Measurements from ENCODE around the gene SLC25A20. TPM values are rescaled to one million over a fixed set of nuclear protein-coding genes. Genes with fewer than 3 reads are reported as not detected.

The SLC25A20 gene
- total and polyA plus RNA-seq, 2 of the 4 experiments (the other 2 are of a cell fraction), result 23.8 to 27.1 TPM

DNA sequence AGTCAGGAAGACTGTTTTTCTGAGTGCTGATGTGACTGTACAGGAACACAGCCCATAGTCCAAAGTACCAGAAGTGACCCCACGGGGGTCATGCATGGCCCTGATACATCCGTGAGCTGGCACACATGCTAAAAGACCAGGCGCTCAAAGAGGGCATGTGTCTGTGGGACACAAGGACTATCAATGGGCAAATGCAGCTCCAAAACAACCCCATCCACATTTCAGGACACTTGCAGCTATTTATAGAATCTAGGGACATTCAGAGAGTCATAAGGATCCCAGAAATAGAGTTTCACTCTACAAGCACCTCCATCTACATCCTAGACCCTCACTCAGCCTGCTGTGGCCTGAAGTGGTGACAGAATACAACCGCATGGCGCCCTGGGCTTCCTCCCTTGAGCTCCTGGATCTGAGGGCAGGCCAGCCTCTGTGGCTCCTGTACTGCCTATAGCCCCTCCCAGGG is 17.0 kb downstream of the SLC25A20 start:
- Histone ChIP-seq H2BK20ac (ENCODE audit: low read depth, low read length) (no peak overlapping the region), H3K79me1 (ENCODE audit: low read depth in 1 of 2, low read length in 2 of 2) (peaks cover 0 to 6% of the 10 kb centered on the region in 2 experiments; a peak in 1 of 4 replicates), H3K4ac (ENCODE audit: low read depth, low read length) (no peak overlapping the region), H3K18ac (ENCODE audit: low read depth, low read length) (no peak overlapping the region), H3K4me2 (ENCODE audit: low read depth, low read length) (no peak overlapping the region), H3K4me3 (ENCODE audit: insufficient read depth, low read depth, low read length) (no peak overlapping the region), H2BK15ac (ENCODE audit: low read depth, low read length) (no peak overlapping the region), H3K14ac (replicated peaks; ENCODE audit: low read depth, low read length) (no peak overlapping the region), H3K9me1 (ENCODE audit: insufficient read depth, low read length) (peaks cover 3% of the 10 kb centered on the region; the same call in 1 of the 2 replicates), H2AK5ac (ENCODE audit: low read depth, low read length) (no peak overlapping the region), H4K8ac (ENCODE audit: low read depth in 2 of 2, low read length in 2 of 2) (no peak overlapping the region), H3K36me3 (ENCODE audit: control insufficient read depth, insufficient read depth, low read length) (peaks cover 6% of the 10 kb centered on the region), H3K27me3 (ENCODE audit: control insufficient read depth, insufficient read depth, low read length) (no peaks in the 10 kb centered on the region), H3K9ac (ENCODE audit: low read depth, low read length) (no peak overlapping the region), H4K20me1 (ENCODE audit: insufficient read depth, low read length) (no peaks in the 10 kb centered on the region; the same call in 1 of the 2 replicates), H3K27ac (ENCODE audit: insufficient read depth, low read length) (no peak overlapping the region), H2BK5ac (ENCODE audit: low read depth, low read length, poor library complexity, severe bottlenecking) (no peak overlapping the region), H4K91ac (ENCODE audit: insufficient read depth, low read depth, low read length) (no peak overlapping the region), H2BK120ac (ENCODE audit: low read depth, low read length) (no peak overlapping the region), H3K4me1 (ENCODE audit: control insufficient read depth, insufficient read depth, low read length) (no peaks in the 10 kb centered on the region), H3K9me3 (ENCODE audit: control insufficient read depth, insufficient read depth, low read length) (no peaks in the 10 kb centered on the region), H3K23ac (ENCODE audit: low read depth, low read length) (no peak overlapping the region), H3K56ac (ENCODE audit: extremely low read depth, insufficient read depth, low read length) (no peak overlapping the region), H2AFZ (replicated peaks; ENCODE audit: low read length, poor library complexity) (no peak overlapping the region), H4K5ac (ENCODE audit: low read depth, low read length) (no peak overlapping the region), H2AK9ac (replicated peaks; ENCODE audit: low read depth, low read length, poor library complexity) (no peak overlapping the region)
- ATAC-seq (ENCODE audit: low read depth), result no peak
- DNase-seq, result no peak
- dilution Hi-C loops (cut with HindIII; ENCODE audit: low sequenced_read_pairs, unreplicated experiment), result no loop called here
- TF ChIP-seq CHD1 (IDR thresholded peaks at IDR 0.05; ENCODE audit: low read depth, low read length) (no peak), MAFK (IDR thresholded peaks at IDR 0.05; ENCODE audit: low read depth, low read length) (no peak), RCOR1 (IDR thresholded peaks at IDR 0.05; ENCODE audit: insufficient replicate concordance, low read length) (no peak), RFX5 (IDR thresholded peaks at IDR 0.05; ENCODE audit: low read depth, low read length) (no peak), NFE2L2 (IDR thresholded peaks at IDR 0.05; ENCODE audit: low read depth, low read length) (no peak), USF2 (IDR thresholded peaks at IDR 0.05; ENCODE audit: low read depth, low read length) (no peak), BHLHE40 (IDR thresholded peaks at IDR 0.05; ENCODE audit: low read depth, low read length) (no peak), POLR2A (IDR thresholded peaks at IDR 0.05; ENCODE audit: low read depth, low read length) (no peak), SMC3 (IDR thresholded peaks at IDR 0.05; ENCODE audit: low read depth, low read length) (no peak), MAZ (IDR thresholded peaks at IDR 0.05; ENCODE audit: borderline replicate concordance, low read depth, low read length) (no peak), RAD21 (IDR thresholded peaks at IDR 0.05; ENCODE audit: low read length) (no peak)
- TF ChIP-seq, protein P1, sequence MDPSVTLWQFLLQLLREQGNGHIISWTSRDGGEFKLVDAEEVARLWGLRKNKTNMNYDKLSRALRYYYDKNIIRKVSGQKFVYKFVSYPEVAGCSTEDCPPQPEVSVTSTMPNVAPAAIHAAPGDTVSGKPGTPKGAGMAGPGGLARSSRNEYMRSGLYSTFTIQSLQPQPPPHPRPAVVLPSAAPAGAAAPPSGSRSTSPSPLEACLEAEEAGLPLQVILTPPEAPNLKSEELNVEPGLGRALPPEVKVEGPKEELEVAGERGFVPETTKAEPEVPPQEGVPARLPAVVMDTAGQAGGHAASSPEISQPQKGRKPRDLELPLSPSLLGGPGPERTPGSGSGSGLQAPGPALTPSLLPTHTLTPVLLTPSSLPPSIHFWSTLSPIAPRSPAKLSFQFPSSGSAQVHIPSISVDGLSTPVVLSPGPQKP (IDR thresholded peaks at IDR 0.05; ENCODE audit: borderline replicate concordance, low read depth, low read length), result no peak
- intact Hi-C loops (cut with micrococcal nuclease), result no loop called here
- CTCF ChIA-PET, result no interaction called here
- POLR2A ChIA-PET (ENCODE audit: unreplicated experiment), result no interaction called here
- BruUV-seq (replicated peaks), result no TSS peak
- in situ Hi-C loops (cut with MboI; ENCODE audit: low sequenced_read_pairs), result no loop called here
- 100% methylated on average over 1 of the region's 5 CpGs; no CpG with 5 or more reads in 1 of the 2 experiments for WGBS, 2 experiments (ENCODE audit: extremely low coverage in 2 of 2, insufficient read length in 1 of 2)
